Measurements from ENCODE around the gene ADAM33. TPM values are rescaled to one million over a fixed set of nuclear protein-coding genes. Genes with fewer than 3 reads are reported as not detected.

ADAM33 gene
- total and polyA plus RNA-seq, 2 of the 13 experiments (the other 11 are each of a cell fraction or from before 2014, with no cell fraction given), result not detected

DNA sequence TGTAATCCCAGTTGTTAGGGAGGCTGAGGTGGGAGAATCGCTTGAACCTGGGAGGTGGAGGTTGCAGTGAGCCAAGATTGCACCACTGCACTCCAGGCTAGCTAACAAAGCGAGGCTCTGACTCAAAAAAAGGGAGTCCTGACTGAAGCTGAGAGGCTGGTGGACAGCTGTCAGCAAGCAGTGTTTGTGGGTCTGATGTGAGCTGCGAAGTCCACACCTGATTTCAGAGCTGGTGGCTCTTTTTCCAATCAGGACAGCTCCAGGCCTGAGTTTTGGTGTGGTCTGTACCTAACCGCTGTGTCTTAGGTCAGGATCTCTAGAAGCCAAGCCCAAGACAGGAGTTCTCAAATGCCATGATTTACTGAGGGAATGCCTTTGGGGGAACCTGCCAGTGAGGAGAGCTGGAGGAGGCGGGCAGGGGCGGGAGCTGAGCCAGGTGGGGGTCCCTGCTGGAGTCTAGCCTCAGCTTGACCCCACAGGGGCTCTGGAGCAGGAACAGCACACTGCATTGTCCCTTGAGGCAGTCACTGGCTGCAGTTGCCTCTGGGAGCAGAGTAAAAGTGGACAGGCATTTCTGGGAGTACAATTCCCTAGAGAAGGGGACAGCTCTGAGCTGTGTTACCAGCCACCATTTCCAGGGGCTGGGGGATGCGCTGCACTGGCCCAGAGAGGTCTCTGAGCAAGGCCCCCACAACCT, 23.6 kb downstream of the ADAM33 start (continued):
- 0 out of 2 replicates have a peak, but pooled peaks have one; percentile 13 for TF ChIP-seq ZNF782 (CRISPR knock-in tag; IDR thresholded peaks at IDR 0.05; ENCODE audit: borderline replicate concordance)
- TF ChIP-seq SALL1 (CRISPR knock-in tag; IDR thresholded peaks at IDR 0.05), result no peak; the same call in 1 of the 2 replicates
- TF ChIP-seq ZNF383 (CRISPR knock-in tag; IDR thresholded peaks at IDR 0.05; ENCODE audit: borderline replicate concordance), result no peak
- TF ChIP-seq MXD4 (CRISPR knock-in tag; IDR thresholded peaks at IDR 0.05), result no peak
- TF ChIP-seq ELF3 (CRISPR knock-in tag; IDR thresholded peaks at IDR 0.05), result no peak
- TF ChIP-seq, protein P1, sequence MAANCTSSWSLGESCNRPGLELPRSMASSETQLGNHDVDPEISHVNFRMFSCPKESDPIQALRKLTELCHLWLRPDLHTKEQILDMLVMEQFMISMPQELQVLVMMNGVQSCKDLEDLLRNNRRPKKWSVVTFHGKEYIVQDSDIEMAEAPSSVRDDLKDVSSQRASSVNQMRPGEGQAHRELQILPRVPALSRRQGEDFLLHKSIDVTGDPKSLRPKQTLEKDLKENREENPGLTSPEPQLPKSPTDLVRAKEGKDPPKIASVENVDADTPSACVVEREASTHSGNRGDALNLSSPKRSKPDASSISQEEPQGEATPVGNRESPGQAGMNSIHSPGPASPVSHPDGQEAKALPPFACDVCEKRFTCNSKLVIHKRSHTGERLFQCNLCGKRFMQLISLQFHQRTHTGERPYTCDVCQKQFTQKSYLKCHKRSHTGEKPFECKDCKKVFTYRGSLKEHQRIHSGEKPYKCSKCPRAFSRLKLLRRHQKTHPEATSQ (CRISPR knock-in tag; IDR thresholded peaks at IDR 0.05; ENCODE audit: borderline replicate concordance), result no peak
- TF ChIP-seq ZNF501 (CRISPR knock-in tag; IDR thresholded peaks at IDR 0.05), result 0 out of 2 replicates have a peak, but pooled peaks have one; percentile 41
- TF ChIP-seq, protein P2, sequence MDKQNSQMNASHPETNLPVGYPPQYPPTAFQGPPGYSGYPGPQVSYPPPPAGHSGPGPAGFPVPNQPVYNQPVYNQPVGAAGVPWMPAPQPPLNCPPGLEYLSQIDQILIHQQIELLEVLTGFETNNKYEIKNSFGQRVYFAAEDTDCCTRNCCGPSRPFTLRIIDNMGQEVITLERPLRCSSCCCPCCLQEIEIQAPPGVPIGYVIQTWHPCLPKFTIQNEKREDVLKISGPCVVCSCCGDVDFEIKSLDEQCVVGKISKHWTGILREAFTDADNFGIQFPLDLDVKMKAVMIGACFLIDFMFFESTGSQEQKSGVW (CRISPR knock-in tag; IDR thresholded peaks at IDR 0.05; ENCODE audit: borderline replicate concordance), result no peak
- TF ChIP-seq, protein P3, sequence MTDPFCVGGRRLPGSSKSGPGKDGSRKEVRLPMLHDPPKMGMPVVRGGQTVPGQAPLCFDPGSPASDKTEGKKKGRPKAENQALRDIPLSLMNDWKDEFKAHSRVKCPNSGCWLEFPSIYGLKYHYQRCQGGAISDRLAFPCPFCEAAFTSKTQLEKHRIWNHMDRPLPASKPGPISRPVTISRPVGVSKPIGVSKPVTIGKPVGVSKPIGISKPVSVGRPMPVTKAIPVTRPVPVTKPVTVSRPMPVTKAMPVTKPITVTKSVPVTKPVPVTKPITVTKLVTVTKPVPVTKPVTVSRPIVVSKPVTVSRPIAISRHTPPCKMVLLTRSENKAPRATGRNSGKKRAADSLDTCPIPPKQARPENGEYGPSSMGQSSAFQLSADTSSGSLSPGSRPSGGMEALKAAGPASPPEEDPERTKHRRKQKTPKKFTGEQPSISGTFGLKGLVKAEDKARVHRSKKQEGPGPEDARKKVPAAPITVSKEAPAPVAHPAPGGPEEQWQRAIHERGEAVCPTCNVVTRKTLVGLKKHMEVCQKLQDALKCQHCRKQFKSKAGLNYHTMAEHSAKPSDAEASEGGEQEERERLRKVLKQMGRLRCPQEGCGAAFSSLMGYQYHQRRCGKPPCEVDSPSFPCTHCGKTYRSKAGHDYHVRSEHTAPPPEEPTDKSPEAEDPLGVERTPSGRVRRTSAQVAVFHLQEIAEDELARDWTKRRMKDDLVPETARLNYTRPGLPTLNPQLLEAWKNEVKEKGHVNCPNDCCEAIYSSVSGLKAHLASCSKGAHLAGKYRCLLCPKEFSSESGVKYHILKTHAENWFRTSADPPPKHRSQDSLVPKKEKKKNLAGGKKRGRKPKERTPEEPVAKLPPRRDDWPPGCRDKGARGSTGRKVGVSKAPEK (CRISPR knock-in tag; IDR thresholded peaks at IDR 0.05; ENCODE audit: borderline replicate concordance), result no peak
- TF ChIP-seq ZNF264 (CRISPR knock-in tag; IDR thresholded peaks at IDR 0.05), result no peak
- TF ChIP-seq SOX13 (IDR thresholded peaks at IDR 0.05), result no peak
- no peak for TF ChIP-seq SOX13 (CRISPR knock-in tag; conservative IDR thresholded peaks at IDR 0.05 in 1 of 2, IDR thresholded peaks at IDR 0.05 in 1 of 2)
- TF ChIP-seq ASH2L (IDR thresholded peaks at IDR 0.05; ENCODE audit: insufficient read length, low read depth, low read length), result no peak
- no peak for TF ChIP-seq MED1 (CRISPR knock-in tag; IDR thresholded peaks at IDR 0.05)
- peak; percentile 48; the same call in 1 of the 2 replicates for TF ChIP-seq ZNF83 (CRISPR knock-in tag; IDR thresholded peaks at IDR 0.05; ENCODE audit: borderline replicate concordance)
- peak; percentile 51; the same call in 1 of the 2 replicates for TF ChIP-seq KLF13 (CRISPR knock-in tag; IDR thresholded peaks at IDR 0.05)
- TF ChIP-seq PAWR (CRISPR knock-in tag; IDR thresholded peaks at IDR 0.05; ENCODE audit: borderline replicate concordance), result no peak
- no peak for TF ChIP-seq ZNF746 (CRISPR knock-in tag; IDR thresholded peaks at IDR 0.05)
- no peak for TF ChIP-seq ZNF562 (CRISPR knock-in tag; IDR thresholded peaks at IDR 0.05; ENCODE audit: borderline replicate concordance)
- TF ChIP-seq, protein P4, sequence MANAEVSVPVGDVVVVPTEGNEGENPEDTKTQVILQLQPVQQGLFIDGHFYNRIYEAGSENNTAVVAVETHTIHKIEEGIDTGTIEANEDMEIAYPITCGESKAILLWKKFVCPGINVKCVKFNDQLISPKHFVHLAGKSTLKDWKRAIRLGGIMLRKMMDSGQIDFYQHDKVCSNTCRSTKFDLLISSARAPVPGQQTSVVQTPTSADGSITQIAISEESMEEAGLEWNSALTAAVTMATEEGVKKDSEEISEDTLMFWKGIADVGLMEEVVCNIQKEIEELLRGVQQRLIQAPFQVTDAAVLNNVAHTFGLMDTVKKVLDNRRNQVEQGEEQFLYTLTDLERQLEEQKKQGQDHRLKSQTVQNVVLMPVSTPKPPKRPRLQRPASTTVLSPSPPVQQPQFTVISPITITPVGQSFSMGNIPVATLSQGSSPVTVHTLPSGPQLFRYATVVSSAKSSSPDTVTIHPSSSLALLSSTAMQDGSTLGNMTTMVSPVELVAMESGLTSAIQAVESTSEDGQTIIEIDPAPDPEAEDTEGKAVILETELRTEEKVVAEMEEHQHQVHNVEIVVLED (CRISPR knock-in tag; IDR thresholded peaks at IDR 0.05; ENCODE audit: borderline replicate concordance), result no peak
- TF ChIP-seq CHD4 (IDR thresholded peaks at IDR 0.05; ENCODE audit: borderline replicate concordance, low read length), result peak; percentile 62; the same call in 1 of the 2 replicates
- no peak for TF ChIP-seq ZSCAN22 (CRISPR knock-in tag; IDR thresholded peaks at IDR 0.05)
